HG02885 (cell line): ENCODE results near the gene RHNO1.

Experiments used
- ATAC-seq: cut with Tn5 transposase; IDR thresholded peaks from one replicate; pipeline ENCODE4 v1.9.1; 2021; ENCODE audit warnings: mild to moderate bottlenecking; ENCODE audit not compliant: unreplicated experiment, poor library complexity

Gene RHNO1

DNA sequence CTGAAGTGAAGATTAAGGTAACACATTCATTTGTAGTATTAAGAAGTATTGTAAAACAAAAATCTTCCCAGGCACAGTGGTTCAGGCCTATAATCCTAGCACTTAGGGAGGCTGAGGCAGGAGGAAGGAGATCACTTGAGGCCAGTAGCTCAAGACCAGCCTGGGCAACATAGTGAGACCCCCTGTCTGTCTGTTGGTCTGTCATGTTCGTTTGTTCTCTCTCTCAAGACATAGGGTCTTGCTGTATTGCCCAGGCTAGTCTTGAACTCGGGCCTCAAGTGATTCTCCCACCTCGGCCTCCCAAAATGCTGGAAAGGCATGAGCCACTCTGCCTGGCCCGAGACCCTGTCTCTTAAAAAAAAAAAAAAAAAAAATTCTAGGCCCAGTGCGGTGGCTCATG is 20.4 kb downstream of the RHNO1 start:
- no peak for ATAC-seq

DNA sequence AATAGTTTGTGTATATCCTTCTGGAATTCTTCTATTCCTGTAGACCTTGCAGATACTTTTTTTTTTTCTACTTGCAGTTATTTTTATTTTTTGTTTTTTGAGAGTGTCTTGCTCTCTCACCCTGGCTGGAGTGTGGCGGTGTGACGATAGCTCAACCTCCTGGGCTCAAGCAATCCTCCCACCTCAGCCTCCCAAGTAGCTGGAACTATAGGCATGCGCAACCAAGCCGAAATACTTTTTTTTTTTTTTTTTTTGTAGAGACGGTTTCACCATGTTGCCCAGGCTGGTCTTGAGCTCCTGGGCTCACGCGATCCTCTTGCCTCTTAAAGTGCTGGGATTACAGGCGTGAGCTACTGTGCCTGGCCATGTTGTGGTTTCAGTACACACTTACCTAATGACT is 23.6 kb downstream of the RHNO1 start:
- no peak for ATAC-seq

DNA sequence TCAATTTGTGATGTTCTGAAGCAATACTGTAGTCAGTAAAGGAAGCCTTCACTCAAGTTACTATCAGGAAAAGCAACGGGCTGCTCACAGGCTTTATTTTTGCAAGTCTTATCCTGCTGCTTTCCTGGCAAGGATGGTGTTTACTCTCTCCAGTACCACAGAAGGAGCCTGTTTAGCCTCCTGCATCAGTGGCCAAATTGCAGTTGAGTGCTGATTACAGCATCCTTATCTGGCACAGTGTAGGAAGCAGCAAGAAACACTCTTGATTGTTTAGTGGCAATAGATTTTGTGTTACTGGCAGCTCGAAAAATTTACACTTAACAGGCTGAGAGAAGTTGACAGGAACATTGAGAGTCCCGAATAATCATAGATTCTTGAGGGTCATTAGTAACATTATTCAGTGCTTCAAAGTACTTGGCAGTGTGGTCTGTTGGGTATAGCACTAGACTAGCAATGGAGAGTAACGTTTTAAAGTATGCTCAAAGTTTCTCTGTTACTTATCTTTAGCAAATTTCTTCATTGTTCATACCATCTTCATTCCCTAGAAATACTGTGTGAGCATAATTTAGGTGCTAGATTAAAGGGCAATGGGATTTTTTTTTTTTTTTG is 25.4 kb downstream of the RHNO1 start:
- ATAC-seq, result no peak

DNA sequence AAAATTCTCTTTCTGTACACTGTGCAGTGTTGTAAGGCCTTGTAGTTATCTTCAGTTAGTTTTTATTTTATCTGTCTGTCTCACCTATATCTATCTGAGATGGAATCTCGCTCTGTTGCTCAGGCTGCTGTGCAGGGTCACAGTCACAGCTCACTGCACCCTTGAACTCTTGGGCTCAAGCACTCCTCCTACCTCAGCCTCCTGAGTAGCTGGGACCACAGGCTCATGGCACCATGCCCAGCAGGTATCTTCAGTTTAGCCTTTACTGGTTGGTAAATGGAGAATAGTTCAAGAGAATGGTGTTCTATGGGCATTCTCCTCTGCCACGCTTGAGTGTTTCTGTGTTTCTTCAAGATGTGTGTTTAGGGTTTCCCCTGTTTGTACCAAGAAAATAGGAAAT is 27.2 kb downstream of the RHNO1 start:
- ATAC-seq, result no peak

DNA sequence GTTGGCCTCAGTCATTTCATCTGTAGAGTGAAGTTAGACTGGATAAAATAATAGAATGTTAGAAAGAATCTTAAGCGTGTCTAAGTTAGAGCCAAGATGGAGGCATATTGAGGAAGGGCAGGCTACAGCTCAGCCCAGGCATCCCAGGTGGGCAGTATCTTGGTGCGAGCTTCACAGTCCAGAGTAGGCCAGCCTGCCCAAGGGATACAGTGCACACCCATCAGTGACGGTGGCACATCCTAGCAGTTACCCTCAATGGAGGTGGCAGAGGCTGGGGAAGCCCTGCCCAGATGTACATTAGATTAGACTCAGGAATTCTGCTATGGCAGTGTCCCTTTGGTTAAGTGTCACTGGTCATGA is 35.2 kb downstream of the RHNO1 start:
- no peak for ATAC-seq

DNA sequence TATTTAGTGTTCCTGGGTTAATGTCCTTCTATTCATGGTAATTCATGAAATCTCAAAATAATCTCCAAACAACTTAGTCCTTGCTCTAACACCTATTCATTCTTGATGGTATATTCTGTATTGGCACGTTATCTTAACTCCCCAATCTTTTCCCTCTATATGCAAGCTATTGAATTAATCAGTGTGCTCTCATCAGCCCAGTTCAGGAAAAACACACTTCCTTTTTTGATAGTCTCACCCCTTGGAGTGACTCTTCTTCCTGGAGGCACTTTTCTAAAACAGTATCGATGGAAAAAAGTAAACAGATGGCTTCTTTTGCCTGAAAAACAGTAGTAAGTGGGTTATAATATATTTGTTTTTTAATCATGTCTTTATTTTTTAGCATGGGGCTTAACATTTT is 42.2 kb downstream of the RHNO1 start:
- no peak for ATAC-seq

DNA sequence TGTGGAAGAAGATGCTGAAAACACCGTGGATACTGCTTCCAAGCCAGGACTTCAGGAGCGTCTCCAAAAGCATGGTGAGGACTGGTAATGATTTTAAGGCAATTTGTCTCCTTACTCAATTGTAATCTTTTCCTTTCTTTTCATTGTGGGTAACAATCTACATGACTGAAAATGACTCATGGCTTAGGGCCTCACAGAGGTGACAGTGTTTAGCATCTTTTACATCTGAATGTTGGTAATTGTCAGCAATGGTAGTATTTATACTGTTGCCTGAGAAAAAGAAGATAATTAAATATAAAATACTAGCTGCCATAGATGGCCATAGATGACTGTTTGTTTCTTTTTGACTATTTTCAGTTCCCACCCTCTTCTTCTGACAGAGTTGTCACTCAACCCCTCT is 45.3 kb downstream of the RHNO1 start:
- no peak for ATAC-seq

DNA sequence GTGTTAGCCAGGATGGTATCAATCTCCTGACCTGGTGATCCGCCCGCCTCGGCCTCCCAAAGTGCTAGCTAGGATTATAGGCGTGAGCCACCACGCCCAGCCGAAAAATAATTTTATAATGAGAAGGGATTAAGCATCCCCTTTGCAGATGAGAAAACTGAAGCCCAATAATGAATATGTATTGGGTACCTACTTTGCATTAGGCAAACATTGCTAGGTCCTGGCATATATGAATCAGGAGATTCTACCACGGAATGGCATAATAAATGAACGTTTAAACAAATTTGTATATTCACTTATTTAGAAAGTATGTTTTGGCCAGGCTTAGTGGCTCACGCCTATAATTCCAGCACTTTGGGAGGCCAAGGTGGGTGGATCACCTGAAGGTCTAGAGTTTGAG is 46.0 kb downstream of the RHNO1 start:
- ATAC-seq, result no peak

DNA sequence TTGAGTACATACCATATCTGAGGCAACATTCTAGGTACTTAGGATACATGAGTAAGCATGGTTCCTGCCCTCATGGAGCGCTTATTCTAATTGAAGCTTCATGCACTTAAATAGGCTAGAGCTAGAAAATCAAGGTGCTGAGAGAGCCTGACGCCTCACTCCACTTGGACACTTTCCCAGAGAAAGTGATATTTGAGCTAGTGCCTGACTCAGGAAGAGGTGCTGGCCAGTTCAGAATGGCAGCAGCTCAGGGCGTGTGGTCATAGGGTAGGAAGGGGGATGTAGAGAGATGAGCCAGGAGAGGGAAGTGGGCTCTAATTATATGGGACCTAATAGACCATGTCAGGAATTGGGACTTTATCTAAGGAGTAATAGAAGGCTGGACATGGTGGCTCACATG is 47.0 kb downstream of the RHNO1 start:
- no peak for ATAC-seq

DNA sequence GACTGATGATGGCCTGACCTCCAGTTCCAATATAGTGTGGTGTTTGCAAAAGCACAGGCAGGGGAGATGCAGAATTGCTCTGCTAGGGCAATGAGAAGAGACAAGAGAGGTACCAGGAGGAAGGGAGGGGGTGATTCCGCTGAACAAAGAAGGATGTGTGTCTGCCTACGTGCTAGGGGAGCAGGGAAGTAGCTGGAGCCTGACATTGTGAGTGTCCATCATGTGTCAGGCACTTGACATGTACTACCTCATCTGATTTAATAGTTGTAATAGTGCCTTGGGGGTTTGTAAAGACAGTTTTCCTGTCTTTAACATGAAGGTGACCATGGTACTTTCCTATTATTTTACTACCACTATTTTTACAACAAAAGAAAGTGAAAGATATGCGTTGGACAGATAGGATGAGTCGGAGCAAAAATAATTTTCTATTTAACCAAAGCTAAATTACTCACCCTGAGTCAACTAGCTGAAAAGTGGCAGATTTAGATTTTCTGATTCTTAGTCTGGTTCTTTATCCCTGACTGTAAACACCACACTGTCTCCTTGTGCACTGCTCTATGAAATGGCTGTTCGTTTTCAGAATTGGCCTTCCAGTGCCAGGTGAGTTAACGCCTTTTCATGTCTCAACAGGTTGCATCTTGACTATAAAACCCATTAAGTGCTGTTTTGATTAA is 48.4 kb downstream of the RHNO1 start:
- no peak for ATAC-seq

DNA sequence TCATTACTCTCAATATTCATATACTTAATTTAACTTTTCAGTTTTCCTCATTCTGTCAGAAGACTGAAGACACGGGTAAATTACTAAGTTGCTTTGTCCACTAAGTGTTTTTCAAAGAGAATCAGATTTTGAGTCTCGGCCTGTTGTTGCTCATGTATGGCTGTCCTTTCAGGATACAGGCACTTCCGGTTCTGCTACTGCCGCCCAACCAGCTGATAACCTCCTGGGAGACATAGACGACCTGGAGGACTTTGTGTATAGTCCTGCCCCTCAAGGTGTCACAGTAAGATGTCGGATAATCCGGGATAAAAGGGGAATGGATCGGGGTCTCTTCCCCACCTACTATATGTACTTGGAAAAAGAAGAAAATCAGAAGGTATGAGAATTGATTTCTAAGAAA is 53.8 kb downstream of the RHNO1 start:
- no peak for ATAC-seq

DNA sequence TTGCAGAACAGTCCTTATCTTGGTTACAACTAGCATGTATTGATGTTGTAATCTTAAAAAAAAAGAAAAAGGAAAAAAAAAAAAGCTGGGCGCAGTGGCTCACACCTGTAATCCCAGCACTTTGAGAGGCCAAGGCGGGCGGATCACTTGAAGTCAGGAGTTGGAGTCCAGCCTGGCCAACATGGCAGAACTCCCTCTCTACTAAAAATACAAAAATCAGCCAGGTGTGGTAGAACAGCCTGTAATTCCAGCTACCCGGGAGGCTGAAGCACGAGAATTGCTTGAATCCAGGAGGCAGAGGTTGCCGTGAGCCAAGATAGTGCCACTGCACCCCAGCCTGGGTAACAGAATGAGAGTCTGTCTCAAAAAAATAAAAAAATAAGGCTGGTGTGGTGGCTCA is 56.6 kb downstream of the RHNO1 start:
- no peak for ATAC-seq

DNA sequence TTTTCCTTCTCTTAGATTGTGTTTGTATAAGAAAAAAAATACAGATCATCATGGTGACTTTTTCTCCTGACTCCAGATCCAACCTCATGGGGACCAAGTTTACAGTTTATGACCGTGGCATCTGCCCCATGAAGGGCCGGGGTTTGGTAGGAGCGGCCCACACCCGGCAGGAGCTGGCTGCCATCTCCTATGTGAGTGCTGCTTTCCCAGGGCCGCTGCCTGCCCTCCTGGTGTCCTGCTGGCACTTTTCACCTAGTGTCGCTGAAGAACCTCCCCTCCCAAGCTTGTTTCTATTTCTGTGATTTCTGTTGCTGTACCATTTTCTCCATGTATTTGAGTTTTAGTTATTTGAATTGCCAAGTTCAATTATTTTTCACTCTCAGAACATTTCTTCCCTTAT is 57.3 kb downstream of the RHNO1 start:
- no peak for ATAC-seq

DNA sequence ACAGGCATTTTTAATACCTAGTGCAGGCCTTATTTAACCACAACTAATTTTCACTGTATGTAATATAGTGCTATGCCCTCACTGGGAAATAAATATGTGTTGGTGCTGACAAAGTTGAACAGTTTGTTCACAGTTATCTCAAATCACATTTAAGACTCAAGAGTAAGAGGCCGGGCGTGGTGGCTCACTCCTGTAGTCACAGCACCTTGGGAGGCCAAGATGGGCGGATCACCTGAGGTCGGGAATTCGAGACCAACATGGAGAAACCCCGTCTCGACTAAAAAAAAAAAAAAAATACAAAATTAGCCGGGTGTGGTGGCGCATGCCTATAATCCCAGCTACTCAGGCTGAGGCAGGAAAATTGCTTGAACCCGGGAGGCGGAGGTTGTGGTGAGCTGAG is 59.3 kb downstream of the RHNO1 start:
- no peak for ATAC-seq

DNA sequence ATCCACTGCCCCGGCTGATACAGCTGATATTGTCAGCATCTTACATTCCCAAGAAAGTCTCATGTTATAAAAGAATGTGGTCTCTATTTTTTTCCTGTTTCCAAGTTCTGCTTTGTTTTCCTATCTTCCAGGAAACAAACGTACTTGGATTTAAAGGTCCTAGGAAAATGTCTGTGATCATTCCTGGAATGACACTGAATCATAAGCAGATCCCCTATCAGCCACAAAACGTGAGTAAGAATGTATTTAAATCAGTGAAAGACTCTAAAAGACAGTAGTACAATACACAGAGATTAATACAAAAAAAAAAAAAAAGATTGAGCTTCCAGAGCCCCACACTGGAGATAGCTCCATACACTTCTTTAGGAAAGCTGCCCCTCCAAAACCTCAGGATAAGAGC is 60.5 kb downstream of the RHNO1 start:
- ATAC-seq, result no peak
